ENCODE measurements around the gene NEURL2. TPM values are rescaled to one million over a fixed set of nuclear protein-coding genes. Genes with fewer than 3 reads are reported as not detected.

NEURL2 gene
- total RNA-seq, 6 experiments from 2014 or later = 1.5 to 2.3 (median 1.9) TPM

DNA sequence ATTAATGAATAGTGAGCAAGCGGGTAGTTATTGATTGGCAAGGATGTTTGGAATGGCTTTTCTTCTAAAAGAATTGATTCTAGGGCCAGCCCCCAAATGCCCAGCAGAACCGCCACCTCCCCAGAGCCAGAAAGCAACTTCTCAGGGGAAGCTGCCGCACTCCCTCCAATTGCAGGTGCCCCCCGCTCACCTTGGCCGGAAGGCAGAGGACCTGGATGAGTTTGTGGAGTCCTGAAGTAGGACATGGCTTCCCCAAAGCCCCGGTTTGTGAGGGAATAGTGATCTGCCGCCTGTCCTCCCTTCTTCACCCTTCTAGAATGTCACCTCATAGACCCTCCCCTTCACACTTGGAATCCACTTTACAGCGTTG is 3.7 kb downstream of the NEURL2 start, which contains the start of gene SPATA25:
TSS of gene SPATA25 (minus strand) at position 277 of the 370 bp plus-strand sequence. CDS start at position 245, 32 bp downstream.
- peaks cover 17% of the 10 kb centered on the region for H3K36me3 Mint-ChIP-seq (ENCODE audit: low read depth)
- H3K27ac Mint-ChIP-seq = no peak within 1 kb of the TSS
- H3K27me3 Mint-ChIP-seq (ENCODE audit: insufficient read depth) = peaks cover 5% of the 10 kb centered on the region
- H3K9me3 Mint-ChIP-seq = no peaks in the 10 kb centered on the region
- H3K4me3 Mint-ChIP-seq = no peak within 1 kb of the TSS
- no peak for DNase-seq
- peaks cover 37% of the 10 kb centered on the region for H3K4me1 Mint-ChIP-seq (ENCODE audit: low read depth)
- TF ChIP-seq, protein P1, sequence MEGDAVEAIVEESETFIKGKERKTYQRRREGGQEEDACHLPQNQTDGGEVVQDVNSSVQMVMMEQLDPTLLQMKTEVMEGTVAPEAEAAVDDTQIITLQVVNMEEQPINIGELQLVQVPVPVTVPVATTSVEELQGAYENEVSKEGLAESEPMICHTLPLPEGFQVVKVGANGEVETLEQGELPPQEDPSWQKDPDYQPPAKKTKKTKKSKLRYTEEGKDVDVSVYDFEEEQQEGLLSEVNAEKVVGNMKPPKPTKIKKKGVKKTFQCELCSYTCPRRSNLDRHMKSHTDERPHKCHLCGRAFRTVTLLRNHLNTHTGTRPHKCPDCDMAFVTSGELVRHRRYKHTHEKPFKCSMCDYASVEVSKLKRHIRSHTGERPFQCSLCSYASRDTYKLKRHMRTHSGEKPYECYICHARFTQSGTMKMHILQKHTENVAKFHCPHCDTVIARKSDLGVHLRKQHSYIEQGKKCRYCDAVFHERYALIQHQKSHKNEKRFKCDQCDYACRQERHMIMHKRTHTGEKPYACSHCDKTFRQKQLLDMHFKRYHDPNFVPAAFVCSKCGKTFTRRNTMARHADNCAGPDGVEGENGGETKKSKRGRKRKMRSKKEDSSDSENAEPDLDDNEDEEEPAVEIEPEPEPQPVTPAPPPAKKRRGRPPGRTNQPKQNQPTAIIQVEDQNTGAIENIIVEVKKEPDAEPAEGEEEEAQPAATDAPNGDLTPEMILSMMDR (IDR thresholded peaks at IDR 0.05) = no peak

DNA sequence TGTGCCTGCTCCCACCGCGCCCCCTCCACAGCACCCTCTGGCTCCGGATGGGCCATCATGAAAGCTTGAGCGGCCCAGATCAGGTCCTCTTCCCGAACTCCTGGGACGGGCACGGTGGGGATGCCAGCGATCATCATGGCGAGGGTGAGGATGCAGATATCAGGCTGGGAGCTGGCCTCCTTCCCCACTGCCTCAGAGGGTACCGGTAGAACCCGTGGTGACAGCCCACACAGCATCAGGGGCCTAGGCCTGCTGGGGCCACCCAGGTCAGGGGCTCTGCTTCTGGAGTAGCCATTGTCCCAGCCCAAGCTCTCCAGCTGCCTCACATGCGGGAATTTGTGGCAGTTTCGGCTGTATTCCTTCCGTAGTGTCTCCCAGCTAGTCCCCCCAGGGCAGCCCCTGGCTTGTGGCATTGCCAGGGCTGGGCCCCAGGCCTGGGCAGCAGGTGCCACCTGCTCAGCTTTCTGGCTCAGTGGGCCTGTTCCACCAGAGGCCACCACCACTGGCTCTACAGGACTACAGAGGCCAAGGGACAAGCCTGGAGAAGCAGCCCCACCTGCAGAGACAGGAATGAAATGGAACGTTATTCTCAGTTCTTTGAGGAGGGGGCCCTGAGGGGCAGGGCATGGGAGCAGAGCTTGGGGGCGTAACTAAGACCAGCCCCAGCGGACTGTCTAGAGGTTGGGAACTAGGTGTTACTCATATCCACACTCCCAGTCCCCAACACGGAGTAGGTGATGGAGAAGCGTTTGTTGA is 4.2 kb downstream of the NEURL2 start:
- Mint-ChIP-seq H3K36me3 (ENCODE audit: low read depth) (peaks cover 19% of the 10 kb centered on the region), H3K27me3 (ENCODE audit: insufficient read depth) (peaks cover 3% of the 10 kb centered on the region)
- TF ChIP-seq, protein P1 (IDR thresholded peaks at IDR 0.05) = no peak

DNA sequence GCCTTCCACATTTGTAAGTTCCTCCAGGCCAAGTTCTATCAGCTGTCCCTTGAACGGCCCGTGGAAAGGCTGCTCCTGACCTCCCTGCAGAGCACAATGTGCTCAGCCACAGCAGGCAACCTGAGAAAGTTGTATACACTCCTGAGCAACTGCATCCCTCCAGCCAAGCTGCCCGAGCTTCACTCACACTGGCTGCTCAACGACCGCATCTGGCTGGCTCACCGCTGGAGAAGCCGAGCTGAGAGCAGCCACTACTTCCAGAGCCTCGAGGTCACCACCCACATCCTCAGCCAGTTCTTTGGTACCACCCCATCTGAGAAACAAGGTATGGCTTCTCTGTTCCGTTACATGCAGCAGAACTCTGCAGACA is 7.9 kb downstream of the NEURL2 start:
- Mint-ChIP-seq H3K27ac (no peak overlapping the region), H3K9me3 (no peaks in the 10 kb centered on the region), H3K4me1 (ENCODE audit: low read depth) (peaks cover 37% of the 10 kb centered on the region), H3K36me3 (ENCODE audit: low read depth) (peaks cover 24% of the 10 kb centered on the region), H3K4me3 (no peak overlapping the region), H3K27me3 (ENCODE audit: insufficient read depth) (peaks cover 2% of the 10 kb centered on the region; the same call in 1 of the 2 replicates)
- TF ChIP-seq, protein P1 (IDR thresholded peaks at IDR 0.05) = no peak
- no peak for DNase-seq

More for the DNA sequence above, 4.2 kb downstream of the NEURL2 start:
- no peak overlapping the region for H3K4me3 Mint-ChIP-seq
- no peak for DNase-seq
- peaks cover 37% of the 10 kb centered on the region for H3K4me1 Mint-ChIP-seq (ENCODE audit: low read depth)
- H3K27ac Mint-ChIP-seq = no peak overlapping the region
- H3K9me3 Mint-ChIP-seq = no peaks in the 10 kb centered on the region

DNA sequence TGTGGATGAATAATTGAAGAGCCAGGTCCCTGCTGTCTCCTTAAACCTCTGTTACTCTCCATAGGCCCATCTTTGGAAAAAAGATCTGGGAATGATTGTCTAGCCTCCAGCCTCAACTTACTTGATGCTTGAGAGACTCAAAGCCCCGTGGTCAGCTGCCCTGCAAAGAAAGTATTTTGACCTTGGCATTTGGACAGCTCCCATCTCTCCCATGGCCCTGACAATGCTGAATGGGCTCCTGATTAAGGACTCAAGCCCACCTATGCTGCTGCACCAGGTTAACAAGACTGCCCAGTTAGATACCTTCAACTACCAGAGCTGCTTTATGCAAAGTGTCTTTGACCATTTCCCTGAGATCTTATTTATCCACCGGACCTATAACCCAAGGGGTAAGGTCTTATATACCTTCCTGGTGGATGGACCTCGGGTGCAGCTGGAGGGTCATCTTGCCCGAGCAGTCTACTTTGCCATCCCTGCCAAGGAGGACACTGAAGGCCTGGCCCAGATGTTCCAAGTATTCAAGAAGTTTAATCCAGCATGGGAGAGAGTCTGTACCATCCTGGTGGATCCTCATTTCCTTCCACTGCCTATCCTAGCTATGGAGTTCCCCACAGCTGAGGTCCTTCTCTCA is 8.4 kb downstream of the NEURL2 start:
- peaks cover 2% of the 10 kb centered on the region; the same call in 1 of the 2 replicates for H3K27me3 Mint-ChIP-seq (ENCODE audit: insufficient read depth)
- DNase-seq = no peak
- peak overlapping the region; percentile 55; the same call in 1 of the 2 replicates for H3K27ac Mint-ChIP-seq
- H3K9me3 Mint-ChIP-seq = no peaks in the 10 kb centered on the region
- H3K36me3 Mint-ChIP-seq (ENCODE audit: low read depth) = peaks cover 24% of the 10 kb centered on the region
- TF ChIP-seq, protein P1 (IDR thresholded peaks at IDR 0.05) = no peak
- peak overlapping the region; percentile 72 for H3K4me3 Mint-ChIP-seq
- H3K4me1 Mint-ChIP-seq (ENCODE audit: low read depth) = peaks cover 37% of the 10 kb centered on the region

DNA sequence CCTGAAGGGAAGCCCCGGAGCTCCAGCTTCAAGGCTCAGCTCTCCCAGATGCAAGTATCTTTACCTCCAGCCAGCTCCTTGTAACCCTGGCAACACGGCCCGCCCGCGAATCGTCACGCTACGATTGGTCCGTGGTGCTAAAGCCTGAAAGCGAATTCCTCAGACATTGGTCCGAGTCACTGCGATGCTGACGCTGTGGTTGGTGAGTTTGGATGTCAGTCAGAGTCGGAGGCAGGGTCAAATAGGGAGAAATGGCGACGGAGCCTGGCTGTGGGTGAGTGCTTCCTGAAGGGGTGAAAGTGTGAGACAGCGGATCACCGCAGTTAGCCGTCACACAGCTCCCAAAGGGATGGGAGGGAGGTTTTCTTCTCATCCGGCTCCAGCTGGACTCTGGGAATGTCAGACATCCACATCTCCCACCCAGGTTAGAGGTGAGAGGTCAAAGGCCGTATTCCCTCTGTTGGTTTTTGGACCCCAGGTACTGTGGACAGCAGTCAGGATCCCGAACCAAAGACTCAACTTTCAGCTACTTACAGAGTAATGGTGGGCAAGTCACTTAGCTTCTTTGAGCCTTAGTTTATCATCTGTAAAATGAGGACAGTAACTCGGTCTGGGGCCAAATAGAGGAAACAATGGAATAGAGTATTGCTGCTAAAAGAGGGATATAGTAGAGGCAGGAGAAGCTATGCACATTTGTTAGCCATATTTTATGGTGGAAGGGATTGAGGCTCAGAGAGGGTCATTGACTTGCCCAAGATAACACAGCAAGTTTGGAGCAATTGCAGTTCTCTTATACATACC is 9.8 kb downstream of the NEURL2 start, which contains the start of gene ZSWIM1:
TSS of gene ZSWIM1 (plus strand) at position 240 of the 801 bp plus-strand sequence. CDS start 1,366 bp downstream, outside the sequence.
- peaks cover 37% of the 10 kb centered on the region for H3K4me1 Mint-ChIP-seq (ENCODE audit: low read depth)
- peaks cover 24% of the 10 kb centered on the region for H3K36me3 Mint-ChIP-seq (ENCODE audit: low read depth)

More for the DNA sequence above, 9.8 kb downstream of the NEURL2 start, which contains the start of gene ZSWIM1:
- Mint-ChIP-seq H3K9me3 (no peaks in the 10 kb centered on the region), H3K27me3 (ENCODE audit: insufficient read depth) (peaks cover 2% of the 10 kb centered on the region; the same call in 1 of the 2 replicates), H3K27ac (peak within 1 kb of the TSS; percentile 96), H3K4me3 (peak within 1 kb of the TSS; percentile 98)
- DNase-seq = peak; percentile 99
- TF ChIP-seq, protein P1 (IDR thresholded peaks at IDR 0.05) = no peak
